GM08714 (cell line): ENCODE measurements around the gene TLR1.

Experiments
- H3K4me3 ChIP-seq: fragments of 200-500 bp; sonication (Bioruptor generic); 2 replicates; pipeline ENCODE4 v1.5.1; 2014; ENCODE audit warnings: mild to moderate bottlenecking, low read length, inconsistent platforms
- ZNF274 ChIP-seq: IDR thresholded peaks from 2 replicates; pipeline ENCODE4 v1.6.1; 2012; ENCODE audit warnings: mild to moderate bottlenecking, low read depth, low read length

TLR1 gene, protein sequence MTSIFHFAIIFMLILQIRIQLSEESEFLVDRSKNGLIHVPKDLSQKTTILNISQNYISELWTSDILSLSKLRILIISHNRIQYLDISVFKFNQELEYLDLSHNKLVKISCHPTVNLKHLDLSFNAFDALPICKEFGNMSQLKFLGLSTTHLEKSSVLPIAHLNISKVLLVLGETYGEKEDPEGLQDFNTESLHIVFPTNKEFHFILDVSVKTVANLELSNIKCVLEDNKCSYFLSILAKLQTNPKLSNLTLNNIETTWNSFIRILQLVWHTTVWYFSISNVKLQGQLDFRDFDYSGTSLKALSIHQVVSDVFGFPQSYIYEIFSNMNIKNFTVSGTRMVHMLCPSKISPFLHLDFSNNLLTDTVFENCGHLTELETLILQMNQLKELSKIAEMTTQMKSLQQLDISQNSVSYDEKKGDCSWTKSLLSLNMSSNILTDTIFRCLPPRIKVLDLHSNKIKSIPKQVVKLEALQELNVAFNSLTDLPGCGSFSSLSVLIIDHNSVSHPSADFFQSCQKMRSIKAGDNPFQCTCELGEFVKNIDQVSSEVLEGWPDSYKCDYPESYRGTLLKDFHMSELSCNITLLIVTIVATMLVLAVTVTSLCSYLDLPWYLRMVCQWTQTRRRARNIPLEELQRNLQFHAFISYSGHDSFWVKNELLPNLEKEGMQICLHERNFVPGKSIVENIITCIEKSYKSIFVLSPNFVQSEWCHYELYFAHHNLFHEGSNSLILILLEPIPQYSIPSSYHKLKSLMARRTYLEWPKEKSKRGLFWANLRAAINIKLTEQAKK

GRCh38 chr4:38804654-38805295 is at the start of gene TLR1:
Gene TLR1 (minus strand): TSS chr4:38804791. CDS start chr4:38798831, 5,960 bp downstream.
- no peak for TF ChIP-seq ZNF274
- peak within 1 kb of the TSS; percentile 60 for H3K4me3 ChIP-seq

DNA sequence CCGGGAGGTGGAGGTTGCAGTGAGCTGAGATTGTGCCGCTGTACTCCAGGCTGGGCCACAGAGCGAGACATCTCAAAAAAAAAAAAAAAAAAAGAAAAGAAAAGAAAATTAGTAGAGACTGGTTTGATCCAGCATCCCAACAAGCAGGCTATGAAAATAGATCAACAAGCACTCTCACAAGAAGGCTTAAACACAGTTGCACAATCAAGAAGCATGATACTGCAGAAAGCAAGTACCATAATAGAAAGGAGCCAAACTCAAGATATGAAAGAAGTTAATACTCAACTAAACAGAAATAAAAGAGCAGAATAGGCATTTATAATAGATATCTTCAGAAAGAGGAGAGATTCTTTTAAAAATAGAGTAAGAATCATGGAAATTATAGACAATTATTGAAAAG is 41.4 kb upstream of the TLR1 start:
- TF ChIP-seq ZNF274: no peak
- no peak overlapping the region for H3K4me3 ChIP-seq

GRCh38 chr4:38842994-38843393 is 38.4 kb upstream of the TLR1 start:
- no peak overlapping the region for H3K4me3 ChIP-seq
- no peak for TF ChIP-seq ZNF274

- no peak for TF ChIP-seq ZNF274
- H3K4me3 ChIP-seq: no peak overlapping the region
Observed at GRCh38 chr4:38837849-38838248, 33.3 kb upstream of the TLR1 start.

DNA sequence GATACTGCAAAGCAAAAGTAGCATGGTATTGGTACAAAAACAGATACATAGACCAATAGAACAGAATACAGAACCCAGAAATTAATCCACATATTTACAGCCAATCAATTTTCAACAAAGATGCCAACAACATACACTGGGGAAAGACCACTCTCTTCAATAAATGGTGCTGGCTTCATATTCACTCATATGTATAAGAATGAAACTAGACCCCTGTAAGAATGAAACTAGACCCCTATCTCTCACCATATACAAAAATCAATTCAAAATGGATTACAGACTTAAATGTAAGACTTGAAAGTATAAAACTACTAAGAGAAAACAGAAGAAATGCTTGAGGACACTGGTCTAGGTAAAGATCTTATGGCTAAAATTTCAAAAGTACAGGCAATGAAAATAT is 32.7 kb upstream of the TLR1 start:
- no peak for TF ChIP-seq ZNF274
- no peak overlapping the region for H3K4me3 ChIP-seq

DNA sequence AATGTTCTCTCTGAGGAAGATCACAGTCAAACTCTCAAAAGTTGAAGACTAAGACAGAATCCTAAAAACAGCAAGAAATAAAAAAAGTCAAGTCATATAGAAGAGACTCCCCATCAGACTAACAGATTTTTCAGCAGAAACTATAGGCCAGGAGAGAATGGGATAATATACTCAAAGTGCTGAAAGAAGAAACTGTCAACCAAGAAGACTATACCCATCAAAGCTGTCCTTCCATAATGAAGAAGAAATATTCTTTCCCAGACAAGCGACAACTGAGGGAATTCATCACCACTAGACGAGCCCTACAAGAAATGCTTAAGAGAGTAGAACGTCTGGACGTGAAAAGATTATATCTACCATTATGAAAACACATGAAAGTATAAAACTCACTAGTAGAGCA is 30.0 kb upstream of the TLR1 start:
- no peak for TF ChIP-seq ZNF274
- no peak overlapping the region for H3K4me3 ChIP-seq

DNA sequence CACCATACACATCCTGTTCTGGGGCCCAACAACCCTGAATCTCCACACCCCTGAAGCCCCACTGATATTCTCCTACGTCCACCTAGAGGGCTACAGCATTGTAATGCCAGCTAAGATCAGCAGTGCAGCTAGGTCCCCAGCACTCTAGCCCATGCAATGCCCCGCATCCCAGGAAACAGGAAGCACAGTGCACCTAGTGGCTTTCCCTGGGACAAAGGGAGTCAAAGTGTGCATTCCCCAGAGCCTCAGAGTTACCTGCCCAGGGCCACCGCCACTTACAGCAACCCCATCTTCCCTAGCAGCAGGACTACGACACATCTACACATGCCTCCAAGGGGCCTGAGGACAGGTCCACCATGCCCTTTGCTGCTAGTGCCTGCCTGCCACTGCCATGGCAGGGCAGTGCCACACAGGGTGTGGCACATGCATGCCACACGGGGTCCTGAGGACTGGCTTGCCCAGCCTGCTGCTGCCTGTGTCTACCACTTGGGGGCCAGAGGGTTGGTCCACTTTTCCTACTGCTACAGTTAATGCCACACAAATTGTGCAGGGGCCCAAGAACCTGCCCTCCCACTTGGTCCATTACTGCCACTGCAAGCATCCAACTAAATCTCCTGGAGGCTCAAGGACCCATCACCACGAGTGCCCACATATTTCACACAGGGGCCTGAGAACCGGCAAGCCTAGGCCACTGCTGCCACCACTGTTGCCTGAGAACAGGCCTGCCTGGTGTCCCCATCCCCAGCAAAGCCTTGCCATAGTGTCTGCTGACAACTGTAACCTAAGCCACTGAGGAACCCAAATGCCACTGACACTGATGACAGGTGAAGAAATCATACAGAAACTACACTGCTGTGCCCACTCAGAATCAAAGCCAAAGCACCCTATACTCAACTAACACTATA is 28.3 kb upstream of the TLR1 start:
- no peak overlapping the region for H3K4me3 ChIP-seq
- no peak for TF ChIP-seq ZNF274

- H3K4me3 ChIP-seq: no peak overlapping the region
- TF ChIP-seq ZNF274: no peak
Observed at GRCh38 chr4:38832206-38832605, 27.6 kb upstream of the TLR1 start.

DNA sequence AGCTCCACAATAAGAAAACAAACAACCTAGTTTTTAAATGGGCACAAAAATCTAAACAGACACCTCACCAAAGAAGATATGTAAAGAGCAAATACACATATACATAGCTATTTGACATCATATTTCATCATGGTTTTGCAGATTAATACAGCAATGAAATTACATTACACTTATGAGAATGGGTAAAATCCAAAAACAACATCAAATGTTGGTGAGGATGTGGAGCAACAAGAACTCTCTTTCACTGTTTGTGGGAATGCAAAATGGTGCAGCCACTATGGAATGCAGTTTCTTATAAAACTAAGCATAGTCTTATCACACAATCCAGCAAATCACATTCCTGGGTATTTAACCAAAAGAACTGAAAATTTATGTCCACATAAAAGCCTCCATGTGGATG is 27.1 kb upstream of the TLR1 start:
- H3K4me3 ChIP-seq: no peak overlapping the region

DNA sequence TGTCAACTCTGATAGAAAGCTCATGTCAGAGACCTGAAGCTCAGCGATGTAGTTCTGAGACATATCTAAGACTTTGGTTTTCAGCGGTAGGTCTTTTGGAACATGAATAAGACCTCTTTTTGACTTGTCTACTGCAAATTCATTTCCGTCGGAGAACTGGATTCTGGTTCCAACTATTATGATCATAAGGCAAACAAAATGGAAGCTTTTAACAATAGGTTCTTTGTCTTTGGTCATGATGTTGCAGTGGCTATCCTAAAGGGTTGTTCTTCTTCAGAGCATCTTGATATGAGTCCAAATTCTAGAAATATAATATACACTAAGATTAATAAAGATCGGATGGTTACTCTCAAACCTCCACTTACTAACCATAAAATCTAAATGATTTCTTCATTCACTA is 24.6 kb upstream of the TLR1 start:
- TF ChIP-seq ZNF274: no peak

More for the DNA sequence above, 27.1 kb upstream of the TLR1 start:
- TF ChIP-seq ZNF274: no peak

GRCh38 chr4:38823766-38824165 is 19.2 kb upstream of the TLR1 start:
- no peak for TF ChIP-seq ZNF274

More for the DNA sequence above, 24.6 kb upstream of the TLR1 start:
- no peak overlapping the region for H3K4me3 ChIP-seq

DNA sequence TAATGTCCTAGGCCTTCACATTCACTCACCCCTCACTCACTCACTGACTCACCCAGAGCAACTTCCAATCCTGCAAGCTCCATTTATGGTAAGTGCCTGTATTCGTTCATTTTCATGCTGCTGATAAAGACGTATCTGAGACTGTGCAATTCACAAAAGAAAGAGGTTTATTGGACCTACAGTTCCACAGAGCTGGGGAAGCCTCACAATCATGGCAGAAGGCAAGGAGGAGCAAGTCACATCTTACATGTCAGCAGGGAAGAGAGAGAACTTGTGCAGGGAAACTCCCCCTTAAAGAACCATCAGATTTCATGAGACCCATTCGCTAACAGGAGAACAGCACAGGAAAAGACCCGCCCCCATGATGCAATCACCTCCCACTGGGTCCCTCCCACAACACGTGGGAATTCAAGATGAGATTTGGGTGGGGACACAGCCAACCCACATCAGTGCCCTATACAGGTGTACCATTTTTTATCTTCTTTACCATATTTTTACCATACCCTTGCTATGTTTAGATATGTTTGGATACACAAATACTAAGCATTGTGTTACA is 18.2 kb upstream of the TLR1 start:
- TF ChIP-seq ZNF274: no peak
- H3K4me3 ChIP-seq: no peak overlapping the region

More at GRCh38 chr4:38823766-38824165, 19.2 kb upstream of the TLR1 start:
- no peak overlapping the region for H3K4me3 ChIP-seq

GRCh38 chr4:38821739-38822138 is 17.1 kb upstream of the TLR1 start:
- no peak overlapping the region for H3K4me3 ChIP-seq
- no peak for TF ChIP-seq ZNF274
